Measurements from ENCODE around the gene MSH5. TPM values are rescaled to one million over a fixed set of nuclear protein-coding genes. Genes with fewer than 3 reads are reported as not detected.
A peak's percentile ranks its signal among the peaks of the same experiment; 100 is the strongest.

Gene MSH5
- total and polyA plus RNA-seq, 2 of the 13 experiments (the other 11 are each of a cell fraction or from before 2014, with no cell fraction given), result 10.2 to 38.7 TPM

- TF ChIP-seq PAXIP1 (CRISPR knock-in tag; conservative IDR thresholded peaks at IDR 0.05) (0 out of 2 replicates have a peak, but pooled peaks have one; percentile 27), SNAPC2 (CRISPR knock-in tag; IDR thresholded peaks at IDR 0.05) (0 out of 2 replicates have a peak, but pooled peaks have one; percentile 25), MXD1 (CRISPR knock-in tag; IDR thresholded peaks at IDR 0.05) (no peak), ATF3 (CRISPR knock-in tag; IDR thresholded peaks at IDR 0.05) (peak; percentile 91; the same call in 1 of the 2 replicates), ZFP91 (CRISPR knock-in tag; IDR thresholded peaks at IDR 0.05; ENCODE audit: borderline replicate concordance) (0 out of 2 replicates have a peak, but pooled peaks have one; percentile 27), ZNF704 (CRISPR knock-in tag; IDR thresholded peaks at IDR 0.05; ENCODE audit: borderline replicate concordance) (peak; percentile 9; the same call in 1 of the 2 replicates), TFAP4 (IDR thresholded peaks at IDR 0.05; ENCODE audit: borderline replicate concordance, low read depth) (peak; percentile 63; the same call in 1 of the 2 replicates), SP4 (CRISPR knock-in tag; IDR thresholded peaks at IDR 0.05) (peak; percentile 70; the same call in 1 of the 2 replicates), MYPOP (CRISPR knock-in tag; IDR thresholded peaks at IDR 0.05) (0 out of 2 replicates have a peak, but pooled peaks have one; percentile 1), NR0B2 (CRISPR knock-in tag; IDR thresholded peaks at IDR 0.05) (0 out of 2 replicates have a peak, but pooled peaks have one; percentile 11), SMAD3 (CRISPR knock-in tag; IDR thresholded peaks at IDR 0.05) (0 out of 2 replicates have a peak, but pooled peaks have one; percentile 20), TGIF2 (CRISPR knock-in tag; IDR thresholded peaks at IDR 0.05) (peak; percentile 59; the same call in 1 of the 2 replicates), ATF7 (IDR thresholded peaks at IDR 0.05) (0 out of 2 replicates have a peak, but pooled peaks have one; percentile 17), ATF7 (CRISPR knock-in tag; IDR thresholded peaks at IDR 0.05) (no peak), THAP7 (CRISPR knock-in tag; IDR thresholded peaks at IDR 0.05) (peak; percentile 73; the same call in 1 of the 2 replicates)
These were observed 5.5 kb upstream of the MSH5 start (continued) for GRCh38 chr6:31734247-31734820.

Data from HepG2 (cell line).